T-helper 17 cell (primary cell): ENCODE results near the gene DNAJB4. TPM values are rescaled to one million over a fixed set of nuclear protein-coding genes. Genes with fewer than 3 reads are reported as not detected.
A peak's percentile ranks its signal among the peaks of the same experiment; 100 is the strongest.
"Not testable (repeated sequence)": the region's sequence is repeated elsewhere in the genome, so short reads cannot be mapped to it uniquely, and the experiment has no call there.

Experiments
- ATAC-seq: fragments of 150-1000 bp; cut with Tn5 transposase; 2 replicates; pipeline ENCODE4 v1.10.0; 2021; ENCODE audit warnings: mild to moderate bottlenecking, moderate library complexity
- DNase-seq, 3 donors: peaks; one replicate each; pipeline versions ENCODE4 v3.0.0 to v3.0.0-alpha.2; 2020 to 2021
- H3K9me3 ChIP-seq: one replicate; pipeline ENCODE4 v1.7.0; 2013; ENCODE audit warnings: low read length, mild to moderate bottlenecking; ENCODE audit not compliant: control insufficient read depth, poor library complexity, severe bottlenecking
- H3K27ac Mint-ChIP-seq: one replicate; pipeline ENCODE4 v1.8.0; 2022; ENCODE audit warnings: mild to moderate bottlenecking, moderate library complexity, mixed read lengths
- H3K27me3 Mint-ChIP-seq: one replicate; pipeline ENCODE4 v1.8.0; 2022; ENCODE audit warnings: mixed read lengths
- H3K36me3 Mint-ChIP-seq: one replicate; pipeline ENCODE4 v1.8.0; 2022; ENCODE audit warnings: low read depth, mixed read lengths
- H3K4me1 Mint-ChIP-seq: one replicate; pipeline ENCODE4 v1.8.0; 2022; ENCODE audit warnings: mild to moderate bottlenecking, mixed read lengths
- H3K4me3 Mint-ChIP-seq: one replicate; pipeline ENCODE4 v1.8.0; 2022; ENCODE audit warnings: mild to moderate bottlenecking, moderate library complexity, mixed read lengths
- total RNA-seq, 4 donors: library from RNA in 2 of 4; stranded (reverse) in 2 of 4; gene quantifications; one replicate each; pipeline ENCODE4 v1.2.3 and lab custom pipeline; 2022 to 2026

The DNAJB4 gene
- total RNA-seq, 2 donors from 2014 or later = 15.2 to 20.8 TPM

DNA sequence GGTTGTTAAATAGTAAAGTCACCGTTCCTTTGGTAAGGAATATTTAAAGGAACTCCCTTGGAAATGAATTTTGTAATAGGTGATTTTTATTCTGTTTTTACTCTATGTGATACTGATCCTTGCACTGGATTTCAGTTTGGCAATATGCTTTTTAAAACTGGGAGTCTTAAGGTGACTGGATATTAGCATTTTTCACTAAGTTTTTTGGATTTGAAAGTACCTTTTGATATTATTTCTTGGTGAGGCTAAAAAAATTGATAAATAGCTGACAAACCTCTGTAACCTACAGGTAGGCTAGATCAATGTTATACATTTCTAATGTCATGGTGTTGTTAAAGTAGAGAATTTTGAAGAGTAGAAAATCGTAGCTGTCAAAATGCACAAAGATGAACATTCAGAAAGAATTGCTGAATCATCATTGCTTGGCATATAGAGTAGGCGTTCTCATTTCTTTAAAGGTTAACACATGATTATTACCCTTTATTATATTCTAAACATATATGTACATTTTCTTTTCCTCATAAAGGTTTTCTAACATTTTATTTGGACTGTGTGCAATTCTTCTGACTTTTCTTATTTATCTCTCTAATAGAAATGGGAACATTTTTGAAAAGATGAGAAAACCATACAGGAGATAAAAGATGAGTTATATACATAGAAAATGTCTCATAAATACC lies 1.5 kb upstream of the DNAJB4 start:
- H3K9me3 ChIP-seq = no peaks in the 10 kb centered on the region
- Mint-ChIP-seq H3K4me1 (peaks cover 18% of the 10 kb centered on the region), H3K4me3 (peak overlapping the region; percentile 19), H3K36me3 (no peaks in the 10 kb centered on the region), H3K27ac (peak overlapping the region; percentile 100), H3K27me3 (no peaks in the 10 kb centered on the region)
- DNase-seq (no peak), ATAC-seq (no peak)

DNA sequence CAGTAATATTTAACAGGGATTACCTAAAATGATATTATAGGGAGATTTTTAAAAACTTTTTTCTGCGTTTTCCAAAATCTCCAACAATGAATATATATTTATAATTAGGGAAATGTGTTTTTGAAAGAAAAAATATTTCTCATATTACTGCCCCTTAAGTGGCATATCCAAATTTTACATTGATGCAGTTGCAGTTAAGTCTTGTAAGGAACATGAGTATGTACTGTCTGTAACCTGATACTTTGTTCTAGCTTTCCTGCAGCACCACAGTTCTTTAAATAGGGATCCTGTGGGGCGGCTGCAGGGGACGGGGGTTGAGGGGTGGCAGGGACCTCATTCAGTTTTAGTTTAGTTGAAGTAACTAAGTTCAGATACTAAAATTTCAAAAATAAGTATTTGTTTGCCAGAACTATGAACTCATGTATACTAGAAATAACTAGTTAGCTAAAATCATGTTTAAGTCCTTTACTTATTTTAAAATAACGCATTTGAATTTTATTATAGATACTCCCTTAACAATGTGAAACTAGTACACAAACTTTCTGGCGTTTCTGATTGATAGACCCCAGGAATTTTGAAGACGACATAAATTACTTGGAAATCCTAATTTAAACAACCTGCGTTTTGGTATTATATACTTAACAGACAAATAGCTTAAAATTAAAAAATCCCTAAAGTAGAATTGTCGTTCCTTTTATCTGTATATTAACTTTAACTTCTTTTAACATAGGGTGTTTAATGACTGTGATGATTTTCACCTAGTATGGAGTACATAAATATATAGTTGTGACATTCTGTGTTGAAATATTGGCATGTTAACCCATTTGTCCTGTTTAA lies 639 bp upstream of the DNAJB4 start:
- H3K27ac Mint-ChIP-seq = peak overlapping the region; percentile 100
- peak; percentile 51 for ATAC-seq
- peak overlapping the region; percentile 98 for H3K4me3 Mint-ChIP-seq

DNA sequence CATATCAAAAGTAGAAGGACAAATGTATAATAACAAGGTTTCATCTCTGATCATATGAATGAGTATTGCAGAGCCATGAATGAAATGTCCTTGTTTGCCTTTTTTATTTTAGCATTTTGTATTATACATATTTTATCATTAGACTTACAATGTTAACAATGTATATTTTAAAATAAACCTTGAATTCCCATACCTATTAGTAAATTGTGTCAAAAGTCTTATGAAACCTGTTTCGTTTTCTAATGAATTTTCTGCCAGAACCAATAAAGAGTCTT lies 646 bp downstream of the DNAJB4 start:
- no peaks in the 10 kb centered on the region for H3K9me3 ChIP-seq
- ATAC-seq = no peak
- no peaks in the 10 kb centered on the region for H3K27me3 Mint-ChIP-seq
- peak overlapping the region; percentile 100 for H3K27ac Mint-ChIP-seq
- no peaks in the 10 kb centered on the region for H3K36me3 Mint-ChIP-seq
- peaks cover 20% of the 10 kb centered on the region for H3K4me1 Mint-ChIP-seq
- no peak for DNase-seq
- peak overlapping the region; percentile 98 for H3K4me3 Mint-ChIP-seq

More for the DNA sequence above, 639 bp upstream of the DNAJB4 start:
- H3K36me3 Mint-ChIP-seq = no peaks in the 10 kb centered on the region
- DNase-seq = peak in 2 of 3 donors; percentile 8 to 24
- H3K4me1 Mint-ChIP-seq = peaks cover 20% of the 10 kb centered on the region
- H3K27me3 Mint-ChIP-seq = no peaks in the 10 kb centered on the region
- H3K9me3 ChIP-seq = no peaks in the 10 kb centered on the region

DNA sequence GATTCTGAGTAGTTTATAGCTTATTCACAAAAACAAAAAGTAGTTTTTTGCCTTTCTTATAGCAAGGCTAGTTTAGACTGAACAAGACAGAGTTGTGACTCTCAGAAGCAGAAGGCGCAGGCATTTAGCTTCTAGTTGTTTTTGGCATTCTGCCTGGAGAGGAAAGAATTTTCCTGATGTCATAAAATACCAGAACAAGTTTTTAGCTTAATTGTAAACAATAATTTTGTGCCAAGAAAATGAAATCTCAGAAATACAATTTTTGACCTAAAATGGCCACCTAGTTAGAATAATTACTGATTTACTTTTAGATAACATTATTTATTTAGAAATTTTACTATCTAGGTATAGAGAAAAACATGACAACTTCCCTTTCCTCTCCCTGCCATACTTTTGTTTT lies 1.0 kb downstream of the DNAJB4 start:
- ATAC-seq (no peak), DNase-seq (no peak)
- H3K36me3 Mint-ChIP-seq = no peaks in the 10 kb centered on the region
- H3K27ac Mint-ChIP-seq = peak overlapping the region; percentile 100
- H3K4me3 Mint-ChIP-seq = peak overlapping the region; percentile 98
- peaks cover 20% of the 10 kb centered on the region for H3K4me1 Mint-ChIP-seq
- H3K27me3 Mint-ChIP-seq = no peaks in the 10 kb centered on the region
- H3K9me3 ChIP-seq = no peaks in the 10 kb centered on the region

DNA sequence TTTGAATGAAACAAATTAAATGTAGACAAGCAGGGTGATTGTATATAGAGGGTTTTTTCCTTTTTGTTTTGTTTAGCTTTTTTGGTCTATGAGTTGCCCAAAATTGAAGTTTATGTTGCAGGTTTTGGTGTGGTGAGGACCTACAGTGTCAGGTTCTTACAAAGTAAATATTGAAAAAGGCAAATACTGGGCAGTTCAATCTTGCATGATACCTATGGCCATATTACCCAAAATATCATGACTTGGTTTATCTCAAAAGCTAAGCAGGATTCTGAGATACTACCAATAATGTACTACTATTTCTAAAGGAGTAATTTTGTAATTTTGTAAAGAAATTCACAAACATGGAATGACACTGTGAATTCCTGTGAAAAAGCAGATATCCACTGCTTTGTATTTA lies 1.8 kb downstream of the DNAJB4 start:
- Mint-ChIP-seq H3K27ac (peak overlapping the region; percentile 100), H3K36me3 (no peaks in the 10 kb centered on the region), H3K4me1 (peaks cover 22% of the 10 kb centered on the region), H3K4me3 (no peak overlapping the region), H3K27me3 (no peaks in the 10 kb centered on the region)
- no peaks in the 10 kb centered on the region for H3K9me3 ChIP-seq
- no peak for DNase-seq
- ATAC-seq = no peak

DNA sequence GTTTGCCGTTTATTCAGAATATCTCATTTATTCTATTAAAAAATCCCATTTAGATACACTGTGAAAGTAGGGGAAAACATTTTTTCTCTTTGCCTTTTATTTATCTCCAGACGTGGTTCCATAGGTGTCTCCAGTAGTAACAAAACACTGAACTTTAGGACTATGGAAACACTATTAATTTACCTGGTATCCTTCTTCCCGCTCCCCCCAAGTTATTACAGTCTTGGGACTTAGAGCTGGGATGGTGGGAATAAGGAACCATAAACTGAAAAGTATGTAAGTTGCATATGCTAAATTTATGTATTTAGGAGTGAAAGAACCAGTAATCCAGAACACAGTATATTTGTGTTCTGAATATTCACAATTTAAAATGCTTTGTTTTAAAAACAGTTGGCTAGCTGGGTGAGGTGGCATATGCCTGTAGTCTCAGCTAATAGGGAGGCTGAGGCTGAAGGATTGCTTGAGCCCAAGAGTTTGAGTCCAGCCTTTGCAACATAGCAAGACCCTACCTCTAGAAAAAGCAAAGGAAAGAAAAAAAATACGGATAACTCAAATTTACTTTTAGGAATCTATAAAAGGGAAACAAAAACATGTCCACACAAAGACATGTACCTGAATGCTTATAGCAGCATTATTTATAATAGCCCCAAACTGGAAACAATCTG lies 3.1 kb downstream of the DNAJB4 start:
- no peak for ATAC-seq
- no peak for DNase-seq
- peak overlapping the region; percentile 32 for H3K27ac Mint-ChIP-seq
- H3K4me1 Mint-ChIP-seq = peaks cover 19% of the 10 kb centered on the region
- H3K36me3 Mint-ChIP-seq = no peaks in the 10 kb centered on the region
- no peak overlapping the region for H3K4me3 Mint-ChIP-seq
- no peaks in the 10 kb centered on the region for H3K27me3 Mint-ChIP-seq
- no peaks in the 10 kb centered on the region for H3K9me3 ChIP-seq

DNA sequence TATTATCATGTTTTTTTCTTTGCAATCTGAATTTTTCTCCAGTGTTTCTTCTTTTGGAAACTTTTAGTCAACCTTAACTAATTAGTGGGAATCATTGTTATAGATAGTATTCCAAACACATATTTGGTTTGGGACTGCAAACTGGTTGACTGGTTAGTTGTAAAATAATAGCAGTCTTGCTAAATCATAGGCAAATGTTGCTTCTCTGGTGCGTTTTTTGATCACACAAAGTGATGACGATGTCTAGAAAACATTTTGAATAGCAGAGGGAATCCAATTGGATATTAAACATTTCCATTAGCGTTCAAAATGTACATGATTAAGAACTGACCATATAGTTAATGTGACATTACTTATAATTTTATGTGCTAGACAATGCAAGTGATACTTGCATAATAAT lies 4.5 kb downstream of the DNAJB4 start:
- ATAC-seq = no peak
- no peak overlapping the region for H3K27ac Mint-ChIP-seq
- no peaks in the 10 kb centered on the region for H3K27me3 Mint-ChIP-seq
- peaks cover 19% of the 10 kb centered on the region for H3K4me1 Mint-ChIP-seq
- peaks cover 3% of the 10 kb centered on the region for H3K36me3 Mint-ChIP-seq
- no peak for DNase-seq
- no peak overlapping the region for H3K4me3 Mint-ChIP-seq
- no peaks in the 10 kb centered on the region for H3K9me3 ChIP-seq

DNA sequence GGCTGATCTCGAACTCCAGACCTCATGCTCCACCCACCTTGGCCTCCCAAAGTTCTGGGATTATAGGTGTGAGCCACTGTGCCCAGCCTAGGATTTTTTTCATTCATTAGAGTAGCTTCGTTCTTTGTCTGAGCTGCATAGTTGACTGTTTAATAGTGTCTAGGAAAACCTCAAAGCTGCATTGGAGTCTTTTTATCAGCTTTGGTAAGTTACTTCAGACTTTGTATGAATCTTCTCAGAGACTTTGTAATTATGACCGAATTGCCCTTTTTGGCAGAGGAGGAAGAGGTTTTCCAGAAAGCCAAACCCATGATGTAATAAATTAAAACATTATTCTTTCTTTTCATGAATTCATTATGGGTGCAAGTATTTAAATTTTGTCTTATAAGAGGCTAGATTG lies 5.1 kb downstream of the DNAJB4 start:
- H3K27me3 Mint-ChIP-seq = no peaks in the 10 kb centered on the region
- no peak overlapping the region for H3K4me3 Mint-ChIP-seq
- no peaks in the 10 kb centered on the region for H3K9me3 ChIP-seq
- ATAC-seq (no peak), DNase-seq (no peak)
- H3K27ac Mint-ChIP-seq = no peak overlapping the region
- H3K4me1 Mint-ChIP-seq = peaks cover 13% of the 10 kb centered on the region
- H3K36me3 Mint-ChIP-seq = peaks cover 4% of the 10 kb centered on the region

DNA sequence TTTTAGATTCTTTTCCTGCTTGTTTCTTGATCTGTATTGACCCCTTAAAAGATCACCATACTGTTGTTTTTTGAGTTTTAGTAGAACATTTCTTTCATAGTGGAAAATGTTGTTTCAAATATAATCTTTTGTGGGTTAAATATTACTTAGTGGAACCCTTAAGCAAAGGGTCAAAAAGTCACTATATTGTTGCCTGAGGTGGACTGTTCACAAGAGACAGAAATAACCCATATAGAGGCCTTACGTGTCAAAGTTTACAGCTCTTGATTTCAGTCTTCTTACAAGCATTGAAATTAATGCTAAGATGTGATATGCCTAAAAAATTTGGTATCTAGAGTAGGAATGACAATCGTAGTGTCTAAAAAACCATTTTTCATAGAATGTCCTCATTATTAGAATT lies 6.3 kb downstream of the DNAJB4 start:
- H3K27me3 Mint-ChIP-seq = no peaks in the 10 kb centered on the region
- H3K27ac Mint-ChIP-seq = no peak overlapping the region
- DNase-seq (no peak), ATAC-seq (no peak)
- H3K4me1 Mint-ChIP-seq = peaks cover 9% of the 10 kb centered on the region
- H3K4me3 Mint-ChIP-seq = peak overlapping the region; percentile 25
- H3K36me3 Mint-ChIP-seq = peaks cover 5% of the 10 kb centered on the region
- H3K9me3 ChIP-seq = no peaks in the 10 kb centered on the region

DNA sequence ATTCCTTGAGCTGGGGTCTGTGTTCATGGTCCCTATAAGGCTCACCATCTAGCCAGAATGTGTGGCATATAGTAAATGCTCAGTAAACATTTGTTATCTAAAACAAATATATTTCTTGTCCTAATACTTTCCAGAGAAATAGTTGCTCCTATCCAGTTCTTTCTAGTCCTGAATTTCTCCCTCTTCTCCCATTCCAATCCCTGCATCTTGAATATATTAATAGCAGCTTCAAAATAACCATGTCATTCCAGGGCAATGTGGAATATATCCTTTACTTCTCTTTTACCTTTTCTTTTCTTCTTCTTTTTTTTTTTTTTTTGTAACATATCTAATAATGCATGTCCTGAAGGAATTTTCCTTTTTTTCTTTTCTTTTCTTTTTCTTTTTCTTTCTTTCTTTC lies 10.4 kb downstream of the DNAJB4 start:
- Mint-ChIP-seq H3K4me3 (no peak overlapping the region), H3K4me1 (peaks cover 4% of the 10 kb centered on the region), H3K27me3 (no peaks in the 10 kb centered on the region), H3K27ac (no peak overlapping the region), H3K36me3 (peaks cover 8% of the 10 kb centered on the region)
- ATAC-seq = no peak
- H3K9me3 ChIP-seq = no peaks in the 10 kb centered on the region
- no peak for DNase-seq

DNA sequence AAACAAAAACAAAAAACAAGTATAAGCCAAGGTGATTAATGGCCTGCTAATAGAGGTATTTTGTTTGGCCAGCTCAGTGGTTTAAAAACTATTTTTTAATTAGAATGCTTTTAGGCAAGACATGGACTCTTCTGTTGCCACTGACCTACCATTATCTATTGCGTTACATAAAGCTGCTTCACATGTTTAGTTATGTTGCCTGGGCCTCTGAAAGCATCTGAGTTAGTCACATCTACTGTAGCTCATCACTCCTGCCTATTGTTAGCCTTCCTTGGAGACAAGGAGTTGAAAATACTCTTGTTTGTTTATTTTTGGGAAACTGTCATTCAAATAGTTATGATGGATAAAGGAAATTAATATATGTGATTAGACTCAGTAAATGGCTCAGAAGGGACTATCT lies 14.3 kb downstream of the DNAJB4 start:
- no peak for ATAC-seq
- no peaks in the 10 kb centered on the region for H3K9me3 ChIP-seq
- Mint-ChIP-seq H3K36me3 (peaks cover 5% of the 10 kb centered on the region), H3K4me1 (peaks cover 2% of the 10 kb centered on the region), H3K27ac (no peak overlapping the region), H3K4me3 (no peak overlapping the region), H3K27me3 (no peaks in the 10 kb centered on the region)
- DNase-seq = no peak

DNA sequence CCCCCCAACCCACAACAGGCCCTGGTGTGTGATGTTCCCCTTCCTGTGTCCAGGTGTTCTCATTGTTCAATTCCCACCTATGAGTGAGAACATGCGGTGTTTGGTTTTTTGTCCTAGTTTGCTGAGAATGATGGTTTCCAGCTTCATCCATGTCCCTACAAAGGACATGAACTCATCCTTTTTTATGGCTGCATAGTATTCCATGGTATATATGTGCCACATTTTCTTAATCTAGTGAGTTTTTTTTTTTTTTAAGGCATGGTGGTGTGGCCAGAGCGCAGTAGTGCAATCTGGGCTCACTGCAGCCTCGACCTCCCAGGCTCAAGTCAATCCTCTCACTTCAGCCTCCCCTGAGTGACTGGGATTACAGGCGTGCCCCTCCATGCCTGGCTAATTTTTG lies 16.4 kb downstream of the DNAJB4 start:
- not testable (repeated sequence) for H3K4me3 Mint-ChIP-seq, H3K9me3 ChIP-seq, H3K36me3 Mint-ChIP-seq, DNase-seq, H3K27me3 Mint-ChIP-seq, ATAC-seq, H3K4me1 Mint-ChIP-seq, H3K27ac Mint-ChIP-seq

DNA sequence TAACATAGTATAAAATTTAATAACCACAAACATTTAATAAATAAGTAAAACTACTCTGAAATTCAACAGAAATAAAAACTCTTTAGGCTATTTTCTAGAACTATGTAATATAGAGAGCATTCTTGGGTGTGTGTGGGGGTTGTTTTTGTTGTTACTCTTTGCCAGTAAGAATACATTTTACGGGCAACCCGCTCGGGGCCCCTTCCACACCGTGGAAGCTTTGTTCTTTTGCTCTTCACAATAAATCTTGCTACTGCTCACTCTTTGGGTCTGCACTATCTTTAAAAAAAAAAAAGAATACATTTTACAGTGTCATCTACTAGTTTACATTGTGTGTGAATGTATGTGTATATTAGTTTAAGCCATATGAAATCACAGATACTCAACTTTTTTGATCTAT lies 25.1 kb downstream of the DNAJB4 start:
- H3K9me3 ChIP-seq = no peaks in the 10 kb centered on the region
- H3K4me1 Mint-ChIP-seq = no peaks in the 10 kb centered on the region
- H3K27ac Mint-ChIP-seq = no peak overlapping the region
- H3K4me3 Mint-ChIP-seq = no peak overlapping the region
- no peaks in the 10 kb centered on the region for H3K36me3 Mint-ChIP-seq
- DNase-seq (no peak), ATAC-seq (no peak)
- peaks cover 15% of the 10 kb centered on the region for H3K27me3 Mint-ChIP-seq
